HG02970 (cell line): Measurements from ENCODE around the gene FAM236C.
"Not testable (repeated sequence)": the region's sequence is repeated elsewhere in the genome, so short reads cannot be mapped to it uniquely, and the experiment has no call there.

Source experiments
- ATAC-seq: cut with Tn5 transposase; IDR thresholded peaks from one replicate; pipeline ENCODE4 v1.9.1; 2021; ENCODE audit warnings: mild to moderate bottlenecking, moderate library complexity, moderate number of reproducible peaks; ENCODE audit not compliant: unreplicated experiment, low FRiP score

FAM236C gene

DNA sequence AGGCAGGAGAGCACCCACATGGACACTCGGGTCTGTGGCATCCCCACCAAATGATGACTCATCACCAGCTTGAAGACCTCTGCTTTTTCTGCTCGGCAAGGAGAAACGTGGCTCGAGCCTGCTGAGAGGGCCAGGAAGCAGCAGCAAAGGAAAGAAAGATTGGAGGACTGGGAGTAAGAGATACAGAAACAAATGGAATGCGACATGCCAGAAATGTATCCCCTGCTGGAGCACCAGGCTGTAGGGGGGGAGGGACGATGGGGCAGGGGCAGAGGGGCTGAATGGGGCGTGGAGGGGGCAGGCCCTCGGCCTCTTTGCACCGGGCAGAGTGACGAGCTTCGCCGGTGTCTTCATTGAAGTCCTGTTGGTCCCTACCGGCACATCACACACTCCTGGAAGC lies at the start of gene FAM236C:
Gene FAM236C (plus strand): TSS at position 301 of the 400 bp plus-strand sequence. CDS start 100 bp downstream, outside the sequence.
- not testable (repeated sequence) for ATAC-seq

DNA sequence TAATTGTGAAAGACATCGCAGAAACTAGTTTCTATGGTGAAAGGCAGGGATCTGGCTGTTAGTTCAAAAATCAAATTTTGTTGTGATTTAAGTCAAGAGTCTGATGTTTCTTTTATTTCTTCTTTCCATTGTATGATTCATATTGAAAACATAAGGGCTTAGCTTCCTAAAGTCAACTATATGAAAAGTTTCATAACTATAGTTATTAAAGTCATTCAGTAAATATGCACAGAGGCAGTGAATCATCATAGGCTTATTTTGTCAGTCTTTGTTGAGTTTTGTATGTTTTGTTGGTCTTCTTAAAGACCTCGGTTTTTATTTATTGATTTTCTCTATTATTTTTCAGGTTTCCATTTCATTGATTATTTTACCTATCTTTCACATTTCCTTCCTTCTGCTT lies 29.5 kb upstream of the FAM236C start:
- ATAC-seq: not testable (repeated sequence)

DNA sequence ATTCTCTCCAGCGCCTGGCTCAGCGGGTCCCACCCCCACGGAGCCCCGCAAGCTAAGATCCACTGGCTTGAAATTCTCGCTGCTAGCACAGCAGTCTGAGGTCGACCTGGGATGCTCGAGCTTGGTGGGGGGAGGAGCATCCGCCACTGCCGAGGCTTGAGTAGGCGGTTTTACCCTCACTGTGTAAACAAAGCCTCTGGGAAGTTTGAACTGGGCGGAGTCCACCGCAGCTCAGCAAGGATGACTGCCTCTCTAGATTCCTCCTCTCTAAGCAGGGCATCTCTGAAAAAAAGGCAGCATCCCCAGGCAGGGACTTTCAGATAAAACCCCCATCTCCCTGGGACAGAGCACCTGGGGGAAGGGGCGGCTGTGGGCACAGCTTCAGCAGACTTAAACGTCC lies 22.7 kb upstream of the FAM236C start:
- ATAC-seq: not testable (repeated sequence)

DNA sequence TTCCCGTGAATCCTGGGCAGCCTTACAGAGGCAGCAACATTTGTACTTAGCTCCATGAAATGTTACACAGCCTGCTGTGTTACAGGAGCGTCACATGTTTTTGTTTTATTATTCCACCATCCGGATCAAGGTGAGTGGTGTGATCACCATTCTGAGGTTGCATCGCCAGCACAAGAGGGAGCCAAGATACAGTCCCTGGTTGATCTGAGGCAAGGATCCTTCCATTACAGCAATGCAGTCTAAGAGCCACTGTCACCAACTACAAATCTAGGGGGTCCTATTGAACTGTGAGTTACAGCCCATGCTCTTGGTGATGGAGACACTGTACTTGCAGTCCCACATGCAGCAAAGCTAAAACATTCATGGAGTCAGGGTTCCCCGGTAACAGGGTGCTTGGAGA lies 3.7 kb downstream of the FAM236C start:
- ATAC-seq: not testable (repeated sequence)

DNA sequence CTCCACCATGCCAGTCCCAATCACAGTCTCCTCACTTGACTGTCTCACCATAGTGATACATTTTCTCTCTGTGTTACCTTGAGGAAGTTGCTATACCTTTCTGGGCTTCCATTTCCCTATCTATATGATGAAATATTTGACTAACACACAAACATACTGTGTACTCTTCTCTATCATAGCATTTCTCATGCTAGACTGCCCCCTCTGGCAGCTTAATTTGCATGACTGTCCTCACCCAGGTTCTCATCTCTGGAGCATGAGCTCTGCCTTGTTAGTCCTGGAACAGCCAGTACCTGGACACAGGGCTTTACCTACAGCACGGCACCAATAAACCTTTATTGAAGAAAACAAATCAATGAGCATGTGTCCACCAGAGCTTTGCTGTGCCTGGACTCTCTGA lies 19.9 kb downstream of the FAM236C start:
- not testable (repeated sequence) for ATAC-seq

DNA sequence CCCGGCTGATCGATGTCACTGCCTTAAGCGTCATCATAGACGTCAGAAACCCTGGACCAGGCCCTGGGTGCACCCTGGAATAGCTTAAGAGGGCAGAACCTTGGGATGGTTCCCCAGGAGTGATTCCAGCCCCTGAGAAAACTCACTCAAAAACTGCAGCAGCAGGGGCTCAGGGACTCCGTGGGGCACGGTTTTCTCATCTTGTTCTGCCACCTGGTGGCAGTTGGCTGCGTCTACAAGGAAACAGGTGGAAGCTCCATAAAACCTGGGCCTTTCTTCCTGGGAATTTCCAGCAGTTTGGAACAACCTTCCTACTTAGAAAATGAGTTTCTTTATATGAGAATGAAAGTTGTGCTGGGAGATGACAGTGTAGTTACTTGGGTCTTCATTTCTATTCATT lies 24.0 kb downstream of the FAM236C start:
- not testable (repeated sequence) for ATAC-seq

DNA sequence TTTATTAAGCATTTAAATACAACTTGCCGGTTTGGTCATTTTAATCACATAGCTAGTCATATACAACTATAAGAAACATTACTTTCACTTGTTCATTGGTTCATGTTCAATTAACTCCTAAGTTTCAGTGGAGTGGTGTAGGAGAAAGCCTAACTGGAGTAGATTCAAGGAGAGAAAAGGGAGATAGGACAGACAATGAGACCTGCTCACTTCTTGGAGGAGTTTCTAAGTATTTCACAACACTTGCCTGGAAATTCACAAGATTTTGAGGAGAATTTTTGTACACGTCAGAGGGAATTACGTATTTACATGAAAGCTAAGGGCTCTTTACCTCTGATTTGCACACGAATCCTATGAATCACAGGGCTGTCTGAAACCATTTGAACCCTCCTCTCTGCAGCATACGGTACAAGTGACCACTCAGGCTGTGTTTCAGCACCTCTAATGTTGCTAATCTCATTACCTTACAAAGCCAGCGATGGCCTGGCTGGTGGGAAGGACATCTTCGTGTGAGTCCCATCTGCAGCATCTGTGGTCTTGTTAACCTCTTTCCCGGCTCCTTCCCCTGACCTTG lies 24.6 kb downstream of the FAM236C start:
- not testable (repeated sequence) for ATAC-seq

DNA sequence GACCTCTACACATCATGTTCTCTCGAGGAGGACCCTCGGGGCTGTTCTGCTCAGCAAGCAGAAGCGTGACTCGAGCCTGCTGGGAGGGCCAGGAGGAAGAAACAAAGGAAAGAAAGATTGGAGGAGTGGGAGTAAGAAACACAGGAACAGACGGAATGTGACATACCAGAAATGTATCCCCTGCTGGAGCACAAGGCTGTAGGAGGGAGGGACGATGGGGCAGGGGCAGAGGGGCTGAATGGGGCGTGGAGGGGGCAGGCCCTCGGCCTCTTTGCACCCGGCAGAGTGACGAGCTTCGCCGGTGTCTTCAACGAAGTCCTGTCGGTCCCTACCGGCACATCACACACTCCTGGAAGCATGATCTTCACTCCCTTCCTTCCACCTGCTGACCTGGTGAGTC lies 25.5 kb downstream of the FAM236C start, which contains the start of gene FAM236A:
Gene FAM236A (plus strand): TSS at position 301 of the 400 bp plus-strand sequence. CDS start 57 bp downstream, at position 358.
- ATAC-seq: not testable (repeated sequence)

DNA sequence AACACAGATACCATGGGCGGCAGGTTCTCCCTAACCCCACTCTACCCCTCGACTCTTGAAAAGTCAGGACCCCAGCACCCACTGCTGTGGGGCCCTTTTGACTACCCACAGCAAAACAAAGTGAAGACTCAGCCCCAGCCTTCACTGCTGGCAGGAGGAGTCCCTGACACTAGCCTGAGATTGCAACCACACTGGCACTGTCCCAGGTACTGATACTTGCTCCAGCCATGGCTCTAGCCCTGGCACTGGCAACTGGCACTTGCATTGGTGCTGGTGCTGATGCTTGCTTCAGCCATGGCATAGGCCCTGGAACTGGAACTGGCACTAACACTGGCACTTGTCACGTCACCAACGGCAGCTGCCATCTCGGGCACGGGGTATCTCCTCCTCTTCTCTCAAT lies 29.9 kb downstream of the FAM236C start:
- not testable (repeated sequence) for ATAC-seq

DNA sequence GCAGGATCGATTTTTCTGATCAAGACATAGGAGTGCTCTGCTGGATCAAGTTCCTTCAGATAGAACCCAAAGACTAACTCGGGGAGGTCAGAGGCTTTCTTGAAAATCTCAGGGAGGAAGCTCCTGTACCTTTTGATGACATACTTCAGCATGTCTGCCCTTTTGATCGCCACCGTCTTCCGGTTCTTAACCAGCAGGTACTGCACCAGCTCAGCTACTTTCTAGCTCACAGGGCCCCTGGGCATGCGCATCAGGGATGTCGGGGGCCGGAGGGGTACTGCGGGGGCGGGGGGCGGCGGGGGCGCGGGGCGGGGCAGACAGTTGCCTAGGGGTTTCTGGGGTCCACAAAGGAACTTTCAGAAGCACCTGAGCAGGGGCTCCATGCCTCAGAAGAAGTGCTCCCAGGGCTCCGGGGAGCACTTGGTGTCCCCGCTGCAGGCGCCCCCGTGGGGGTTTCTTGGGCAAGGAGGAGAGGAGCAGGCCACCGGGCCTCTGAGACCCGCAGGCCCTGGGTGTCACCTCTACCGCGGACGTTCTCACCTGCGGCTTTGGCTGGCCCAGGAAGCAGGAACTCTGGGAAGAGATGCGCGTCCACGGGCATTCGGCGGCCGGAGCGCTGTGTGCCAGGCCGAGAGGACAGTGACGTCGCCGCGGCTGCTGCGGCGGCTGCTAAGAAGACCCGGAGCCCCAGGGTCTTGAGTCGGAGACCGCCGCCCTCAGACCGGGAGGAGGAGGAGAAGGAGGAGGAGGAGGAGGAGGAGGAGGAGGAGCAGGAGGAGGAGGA lies 30.8 kb downstream of the FAM236C start:
- not testable (repeated sequence) for ATAC-seq

DNA sequence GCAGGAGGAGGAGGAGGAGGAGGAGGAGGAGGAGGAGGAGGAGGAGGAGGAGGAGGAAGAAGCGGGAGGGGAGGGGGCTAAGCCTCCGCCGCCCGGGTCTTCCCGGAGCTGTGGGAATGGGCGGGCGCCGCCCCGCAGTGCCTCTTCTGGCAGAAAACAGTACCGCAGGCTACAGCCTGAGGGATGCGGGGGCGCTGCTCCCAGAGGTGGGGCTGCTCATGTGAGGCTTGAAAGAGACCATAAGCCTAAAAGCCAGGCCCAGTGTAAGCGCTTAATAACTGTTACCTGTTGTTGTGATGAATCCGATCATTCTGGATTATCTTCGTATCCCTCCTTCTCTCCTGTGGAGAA lies 31.4 kb downstream of the FAM236C start, which contains the start of gene DMRTC1:
Gene DMRTC1 (minus strand): TSS at position 19 of the 351 bp plus-strand sequence. CDS start 68,143 bp downstream, outside the sequence.
- not testable (repeated sequence) for ATAC-seq

DNA sequence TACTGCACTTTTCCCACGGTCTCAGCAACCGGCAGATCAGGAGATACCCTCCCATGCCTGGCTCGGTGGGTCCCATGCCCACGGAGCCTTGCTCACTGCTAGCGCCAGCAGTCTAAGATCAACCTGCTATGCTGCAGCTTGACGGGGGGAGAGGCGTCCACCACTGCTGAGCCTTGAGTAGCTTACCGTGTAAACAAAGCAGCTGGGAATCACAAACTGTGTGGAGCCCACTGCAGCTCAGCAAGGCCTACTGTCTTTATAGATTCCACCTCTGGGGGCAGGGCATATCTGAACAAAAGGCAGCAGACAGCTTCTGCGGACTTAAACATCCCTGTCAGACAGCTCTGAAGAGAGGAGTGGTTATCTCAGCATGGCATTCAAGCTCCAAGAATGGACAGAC lies 47.6 kb downstream of the FAM236C start:
- ATAC-seq: not testable (repeated sequence)
